Right ventricle myocardium superior (tissue), 1 donor: ENCODE measurements around the gene RTN4RL2. TPM values are rescaled to one million over a fixed set of nuclear protein-coding genes. Genes with fewer than 3 reads are reported as not detected.

Experiments used
- ATAC-seq: fragments of 200-7000 bp; cut with Tn5 transposase; one replicate; pipeline ENCODE4 v1.9.1; 2020; ENCODE audit warnings: mild to moderate bottlenecking; ENCODE audit not compliant: poor library complexity
- DNase-seq: peaks from one replicate; pipeline ENCODE4 v3.0.0-alpha.2; 2020
- intact Hi-C: fragments of 100-400 bp; cut with DNase I; formaldehyde crosslinking; loops from one replicate; pipeline ENCODE4 v1.11.2; 2022
- total RNA-seq: library from RNA; stranded (reverse); fragmentation: NEBNext Ultra II Directional; extraction: Animal tissue kit (Norgen Biotek cat#: 25700); gene quantifications from one replicate; pipeline ENCODE4 v1.2.1, GENCODE V29; 2021
- donor health status: DM: no; HTN: yes; CAD: no; lungs with severe emphysema.

The RTN4RL2 gene
- total RNA-seq, 1 donor from 2014 or later = 1.9 TPM

DNA sequence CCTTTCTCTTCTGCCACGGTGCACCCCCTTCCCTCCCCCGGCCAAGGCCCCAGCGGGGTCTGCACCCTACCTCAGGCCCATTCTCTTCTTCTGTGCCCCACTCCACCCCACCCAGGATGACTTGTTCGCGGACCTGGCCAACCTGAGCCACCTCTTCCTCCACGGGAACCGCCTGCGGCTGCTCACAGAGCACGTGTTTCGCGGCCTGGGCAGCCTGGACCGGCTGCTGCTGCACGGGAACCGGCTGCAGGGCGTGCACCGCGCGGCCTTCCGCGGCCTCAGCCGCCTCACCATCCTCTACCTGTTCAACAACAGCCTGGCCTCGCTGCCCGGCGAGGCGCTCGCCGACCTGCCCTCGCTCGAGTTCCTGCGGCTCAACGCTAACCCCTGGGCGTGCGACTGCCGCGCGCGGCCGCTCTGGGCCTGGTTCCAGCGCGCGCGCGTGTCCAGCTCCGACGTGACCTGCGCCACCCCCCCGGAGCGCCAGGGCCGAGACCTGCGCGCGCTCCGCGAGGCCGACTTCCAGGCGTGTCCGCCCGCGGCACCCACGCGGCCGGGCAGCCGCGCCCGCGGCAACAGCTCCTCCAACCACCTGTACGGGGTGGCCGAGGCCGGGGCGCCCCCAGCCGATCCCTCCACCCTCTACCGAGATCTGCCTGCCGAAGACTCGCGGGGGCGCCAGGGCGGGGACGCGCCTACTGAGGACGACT lies 15.9 kb downstream of the RTN4RL2 start:
- peak; percentile 86 for ATAC-seq
- peak; percentile 71 for DNase-seq
- intact Hi-C loops = no loop called here

DNA sequence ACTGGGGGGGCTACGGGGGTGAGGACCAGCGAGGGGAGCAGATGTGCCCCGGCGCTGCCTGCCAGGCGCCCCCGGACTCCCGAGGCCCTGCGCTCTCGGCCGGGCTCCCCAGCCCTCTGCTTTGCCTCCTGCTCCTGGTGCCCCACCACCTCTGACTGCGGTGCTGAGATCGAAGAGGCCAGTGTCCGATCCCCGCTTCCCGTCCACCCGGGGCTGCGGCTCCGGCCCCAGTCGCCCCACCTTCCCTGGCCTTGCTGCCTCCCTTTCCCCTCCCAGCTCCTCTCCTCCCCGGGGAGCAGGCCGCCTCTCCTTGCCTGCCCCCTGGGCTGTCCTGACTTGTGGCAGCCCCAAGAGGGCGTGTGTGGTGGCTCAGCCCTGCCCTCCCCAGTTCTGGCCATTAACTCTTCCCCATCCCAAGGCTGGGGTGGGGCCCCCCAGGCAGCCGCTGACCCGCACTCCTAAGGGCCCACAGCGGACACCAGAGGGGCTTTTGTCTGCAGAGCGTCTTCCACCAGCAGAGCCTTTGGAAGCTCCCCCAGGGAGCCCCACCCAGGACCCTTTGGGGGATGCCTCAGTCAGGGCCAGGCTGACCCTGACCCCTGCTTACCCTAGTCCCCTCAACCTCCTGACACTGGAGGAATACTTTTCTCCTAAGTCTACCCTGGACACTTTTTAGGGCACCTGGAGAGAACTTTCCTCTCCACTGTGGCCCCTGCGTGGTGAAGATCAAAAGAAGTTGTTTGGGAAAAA lies 16.6 kb downstream of the RTN4RL2 start:
- ATAC-seq (peak; percentile 89), DNase-seq (peak; percentile 56)
- intact Hi-C loops = no loop called here

DNA sequence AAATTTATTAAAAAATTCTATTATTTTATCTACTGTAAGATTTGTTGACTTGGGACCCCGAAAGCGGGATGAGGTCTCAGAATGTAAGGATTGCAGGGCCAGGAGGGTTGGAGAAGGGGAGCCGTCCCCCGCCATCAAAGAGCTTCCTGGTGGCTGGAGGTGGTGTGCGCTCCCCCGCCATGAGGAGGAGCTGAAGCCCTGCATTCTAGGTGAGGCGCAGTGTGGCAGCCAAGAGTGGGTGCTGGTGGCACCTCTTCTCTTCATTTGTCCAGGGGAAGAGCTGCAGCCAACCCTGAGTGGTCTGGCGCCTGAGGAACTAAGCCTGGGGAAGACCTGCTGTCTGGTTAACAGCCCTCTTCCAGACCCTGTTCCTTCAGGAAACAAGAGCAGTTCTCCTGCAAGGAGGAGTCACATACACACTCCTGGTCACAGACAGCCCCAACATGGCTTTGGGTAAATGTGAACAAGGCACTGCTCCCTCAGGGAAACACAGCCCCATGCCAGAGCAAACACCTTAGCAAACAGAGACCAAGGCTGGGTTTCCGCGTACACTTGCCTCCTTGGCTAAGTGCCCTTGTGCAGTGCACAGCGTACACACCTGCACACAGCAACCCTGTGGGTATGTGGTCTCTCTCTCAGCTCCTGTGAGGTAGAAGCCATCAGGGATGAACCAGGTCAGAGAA lies 17.3 kb downstream of the RTN4RL2 start:
- intact Hi-C loops = no loop called here
- DNase-seq (no peak), ATAC-seq (no peak)

DNA sequence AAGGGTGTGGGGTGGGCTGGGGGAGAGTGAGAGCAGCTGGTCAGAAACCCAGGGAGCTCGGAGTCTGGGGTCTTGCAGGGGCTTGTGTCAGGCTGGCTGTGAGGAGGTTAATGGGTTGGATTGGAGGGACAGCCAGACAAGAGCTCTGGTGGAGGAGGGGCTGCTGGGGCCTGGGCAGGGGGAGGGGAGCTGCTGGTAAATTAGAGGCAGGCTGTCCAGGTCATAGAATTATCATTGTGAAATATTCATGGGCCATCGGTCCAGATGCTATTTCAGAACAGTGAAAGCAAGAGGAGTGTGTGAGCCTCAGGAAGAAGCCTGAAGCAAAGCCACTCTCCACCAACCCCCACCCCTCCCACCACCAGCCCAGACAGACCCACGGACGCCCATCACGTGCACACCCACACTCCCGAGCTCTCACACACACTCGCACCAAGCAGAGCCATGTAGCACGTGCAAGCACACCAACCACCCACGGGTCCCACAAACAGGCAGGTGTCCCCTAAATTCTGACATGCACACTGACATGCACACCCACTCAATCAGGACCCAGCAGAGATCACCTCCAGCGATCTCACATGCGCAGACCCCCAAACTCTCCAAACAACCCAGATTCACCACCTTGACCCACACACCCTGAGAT lies 18.8 kb downstream of the RTN4RL2 start:
- no peak for DNase-seq
- no peak for ATAC-seq
- intact Hi-C loops = no loop called here

DNA sequence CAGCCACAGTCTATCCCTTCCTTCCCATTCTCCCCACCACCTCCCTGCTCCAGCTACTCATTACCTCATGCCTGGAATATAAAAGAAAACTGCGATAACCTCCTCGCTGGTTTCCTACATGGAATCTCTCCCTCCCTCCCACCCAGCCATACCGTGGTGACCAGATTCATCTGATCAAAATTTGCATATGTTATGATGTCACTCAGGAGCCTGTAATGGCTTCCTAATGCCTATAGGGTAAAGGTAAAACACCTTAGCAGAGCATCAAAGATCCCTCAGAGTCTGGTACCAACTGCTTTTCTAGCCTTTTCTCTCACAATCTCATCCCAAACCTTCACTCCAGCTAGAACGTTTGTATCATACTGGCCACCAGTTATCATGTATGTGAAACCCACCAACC lies 19.6 kb downstream of the RTN4RL2 start:
- ATAC-seq = no peak
- DNase-seq = no peak
- intact Hi-C loops = no loop called here

DNA sequence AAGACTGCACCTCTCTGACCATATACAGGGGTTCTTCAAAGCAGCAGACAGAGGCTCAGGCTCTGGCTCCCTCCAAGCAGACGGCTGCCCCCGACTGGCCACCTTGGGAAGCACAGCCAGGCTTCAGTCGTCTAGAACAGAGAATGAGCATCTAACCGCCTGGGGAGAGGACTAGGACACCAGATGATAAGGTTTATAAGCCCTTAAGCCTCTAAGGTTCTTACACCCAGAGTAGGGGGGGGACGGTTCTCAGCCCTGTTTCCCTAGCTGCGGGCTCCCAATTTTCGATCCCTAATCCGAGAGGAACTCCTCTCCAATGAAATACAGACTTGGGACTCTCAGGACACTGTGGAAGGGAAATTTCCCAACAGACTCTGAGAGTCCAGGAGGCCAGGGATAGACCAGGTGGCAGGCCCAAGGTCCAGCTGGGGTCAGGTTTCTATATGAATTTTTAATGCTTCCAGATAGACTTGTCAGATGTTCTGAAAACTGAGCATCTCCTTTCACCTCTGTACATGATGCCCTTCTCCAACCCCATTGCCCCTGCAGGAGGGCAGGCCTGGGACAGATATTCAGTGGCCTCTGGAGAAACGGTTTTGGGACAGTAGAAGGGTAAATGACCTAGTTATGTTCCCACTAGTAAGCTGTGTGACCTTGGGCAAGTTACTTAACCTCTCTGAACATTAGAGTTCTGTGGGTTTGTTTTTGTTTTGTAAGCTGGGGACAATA lies 20.2 kb downstream of the RTN4RL2 start:
- DNase-seq (peak; percentile 80), ATAC-seq (peak; percentile 35)
- intact Hi-C loops = no loop called here

DNA sequence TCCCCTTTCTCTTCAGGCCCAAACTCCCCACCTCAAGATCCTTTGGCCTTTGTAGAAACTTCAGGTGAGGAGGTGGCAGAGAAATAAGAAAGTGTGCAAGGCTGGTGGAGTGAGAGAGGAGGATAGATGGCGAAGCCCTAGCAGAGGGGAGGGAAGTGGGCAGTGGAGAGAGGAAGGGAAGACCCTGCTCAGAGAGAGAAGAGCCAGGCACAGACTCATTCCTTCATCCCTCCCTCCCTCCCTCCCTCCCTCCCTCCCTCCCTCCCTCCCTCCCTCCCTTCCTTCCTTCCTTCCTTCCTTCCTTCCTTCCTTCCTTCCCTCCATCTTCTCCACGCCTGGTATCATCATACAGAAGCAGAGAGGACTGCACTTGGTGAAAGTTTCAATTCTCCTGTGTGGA lies 21.0 kb downstream of the RTN4RL2 start:
- DNase-seq (no peak), ATAC-seq (no peak)
- intact Hi-C loops = no loop called here

DNA sequence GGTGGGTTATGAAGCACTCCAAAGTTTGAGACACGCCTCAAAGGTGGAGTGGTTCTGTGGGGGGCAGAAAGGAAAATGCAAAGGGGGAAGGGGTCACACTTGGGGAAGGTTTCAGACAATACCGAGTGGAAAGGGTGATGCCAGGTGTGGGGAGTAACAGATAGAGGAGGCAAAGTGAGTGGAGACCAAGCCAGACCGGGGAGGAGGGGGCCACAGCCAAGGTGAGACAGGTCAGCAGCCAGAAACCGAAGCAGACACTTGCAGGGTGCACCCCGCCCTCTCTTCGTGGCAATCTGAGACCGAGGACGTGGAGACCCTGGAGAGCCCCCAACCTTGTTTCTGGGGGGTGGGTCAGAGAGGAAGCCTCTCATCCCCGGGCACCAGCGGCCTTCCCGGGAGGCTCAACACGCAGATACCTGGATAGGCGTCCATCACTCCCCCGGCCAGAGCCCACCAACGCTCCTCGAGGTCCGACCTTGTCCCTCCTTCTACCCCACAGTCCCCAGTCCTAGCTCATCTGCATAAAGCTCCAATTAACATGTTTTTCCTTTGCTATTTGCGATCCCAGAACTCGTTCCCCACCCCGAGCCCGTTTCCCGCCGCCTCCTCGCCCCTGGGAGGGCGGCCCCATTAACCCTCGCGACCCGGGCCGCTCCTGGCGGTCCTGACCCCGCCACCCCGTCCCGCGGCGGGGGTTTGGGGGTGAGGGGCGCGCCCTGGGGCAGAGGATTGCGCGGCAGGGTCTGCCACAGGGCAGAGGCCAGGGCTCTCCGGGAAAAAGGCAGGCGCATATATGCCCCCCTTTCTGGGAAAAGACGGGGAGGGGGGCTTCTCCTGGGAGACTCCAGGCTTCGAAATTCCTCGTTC lies 21.8 kb downstream of the RTN4RL2 start:
- intact Hi-C loops = no loop called here
- DNase-seq (no peak), ATAC-seq (no peak)

DNA sequence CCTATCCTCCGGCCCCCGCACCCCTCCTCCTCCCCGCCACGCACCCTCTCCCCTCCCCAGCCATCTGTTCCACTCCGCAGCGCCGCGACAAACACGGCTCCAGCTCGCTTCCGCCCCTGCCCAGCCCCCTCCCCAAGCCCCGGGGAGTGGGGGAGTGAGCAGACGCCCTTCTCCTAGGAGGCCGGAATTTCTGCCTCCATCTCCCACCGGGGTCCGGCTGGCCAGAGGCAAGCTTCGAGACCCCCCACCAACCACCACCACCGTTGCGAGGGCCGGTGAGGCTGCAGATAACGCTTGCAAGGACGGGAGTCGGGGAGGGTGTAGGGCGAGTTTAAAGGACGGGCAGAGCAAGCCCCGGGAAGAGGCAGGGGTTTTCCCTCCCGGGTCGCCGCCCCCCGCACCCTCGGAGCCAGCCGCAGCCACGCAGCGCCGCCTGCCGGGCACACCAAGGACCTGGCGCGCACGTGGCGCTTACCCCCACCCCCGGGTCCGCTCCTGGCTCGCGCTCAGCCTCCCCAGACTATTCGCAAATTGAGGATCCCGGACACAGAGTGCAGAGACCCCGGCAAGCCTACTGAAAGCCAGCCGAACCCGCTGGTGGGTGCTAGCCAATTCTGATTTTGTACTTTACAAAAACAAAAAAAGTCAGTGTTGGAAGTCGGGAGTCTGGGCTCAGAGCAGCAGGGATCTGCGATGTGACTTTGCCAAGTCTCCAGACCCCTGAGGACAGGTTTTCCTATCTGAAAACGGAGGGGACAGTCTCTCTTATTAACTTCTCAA lies 22.6 kb downstream of the RTN4RL2 start:
- ATAC-seq (peak; percentile 77), DNase-seq (peak; percentile 66)
- intact Hi-C loops = no loop called here

DNA sequence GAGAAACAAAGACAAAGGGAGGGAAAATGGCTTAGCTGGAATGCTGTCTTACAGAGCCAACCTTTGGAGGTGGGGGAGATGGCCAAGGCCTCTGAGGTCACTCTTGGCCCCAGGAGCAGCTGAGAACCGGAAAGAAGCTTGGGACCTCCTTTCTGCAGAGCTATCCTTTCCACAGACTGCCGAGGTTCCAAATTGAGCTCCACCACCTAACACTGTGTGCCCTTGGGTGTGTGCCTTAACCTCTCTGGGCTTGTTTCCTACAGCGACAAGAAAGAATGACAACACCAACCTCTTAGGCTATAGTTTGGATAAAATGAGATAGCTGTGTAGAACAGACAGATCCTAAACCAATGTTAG lies 23.2 kb downstream of the RTN4RL2 start:
- DNase-seq (no peak), ATAC-seq (no peak)
- intact Hi-C loops = no loop called here

DNA sequence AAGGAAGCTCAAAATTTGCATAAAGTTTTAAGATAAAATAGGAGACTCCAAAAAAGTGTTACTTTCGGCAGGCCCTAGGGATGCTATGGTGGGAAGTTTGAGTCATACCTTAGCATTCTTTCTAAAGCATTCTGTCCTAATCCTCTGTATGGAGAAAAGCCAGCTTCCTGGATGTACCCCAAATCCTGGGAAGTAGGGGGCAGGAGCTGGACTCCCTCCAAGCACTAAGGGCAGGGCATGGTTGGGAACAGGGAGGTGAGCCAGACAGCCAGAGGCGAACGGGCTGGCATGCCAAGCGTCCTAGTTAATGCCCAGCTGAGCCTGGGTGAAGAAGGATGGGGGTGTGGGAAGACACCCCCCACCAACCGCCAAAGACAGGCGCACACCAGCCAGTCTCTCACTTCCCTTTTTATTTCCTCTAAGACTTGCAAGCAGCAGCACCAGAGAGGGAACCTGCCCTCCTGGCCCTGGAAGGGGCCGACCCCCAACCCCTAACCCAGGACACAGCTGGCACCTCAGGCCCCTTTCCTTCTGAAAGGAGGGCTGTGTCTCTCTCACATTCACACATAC lies 23.9 kb downstream of the RTN4RL2 start:
- intact Hi-C loops = no loop called here
- no peak for DNase-seq
- no peak for ATAC-seq

DNA sequence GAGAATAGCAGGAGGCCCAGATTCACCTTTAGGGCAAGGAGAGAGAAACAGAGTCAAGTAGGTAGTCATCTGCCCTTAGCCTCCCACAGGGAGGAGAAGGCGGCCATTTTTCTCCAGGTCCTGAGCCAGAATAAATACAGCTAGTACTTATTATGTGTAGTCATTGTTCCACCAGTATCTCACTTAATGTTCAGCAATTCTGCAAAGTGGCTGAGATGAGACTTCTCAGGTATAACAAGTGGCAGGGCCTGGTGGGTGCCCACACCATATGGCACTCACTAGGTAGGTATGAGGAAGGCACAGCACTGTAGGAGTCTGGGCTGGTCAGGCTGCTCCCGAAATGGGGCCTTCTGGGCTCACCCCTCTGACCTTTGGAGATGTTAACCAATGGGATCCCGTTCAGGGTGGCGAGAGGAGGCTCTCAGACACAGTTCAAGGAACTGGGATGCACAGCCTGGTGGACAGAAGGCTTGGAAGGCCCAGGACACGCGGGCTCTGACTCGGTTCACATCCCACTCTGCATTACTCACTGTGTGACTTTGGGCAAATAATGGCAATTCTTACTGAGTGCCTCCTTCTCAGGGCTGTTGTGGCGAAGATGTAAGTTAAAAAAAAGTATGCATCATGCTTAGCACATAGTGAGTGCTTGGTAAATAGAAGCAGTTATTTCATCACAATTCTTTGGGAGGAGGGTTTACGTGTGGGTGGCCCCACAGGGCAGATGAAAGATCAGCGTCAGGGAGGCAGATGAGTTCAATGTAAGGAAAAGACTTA lies 25.1 kb downstream of the RTN4RL2 start:
- intact Hi-C loops = no loop called here
- ATAC-seq (no peak), DNase-seq (no peak)

DNA sequence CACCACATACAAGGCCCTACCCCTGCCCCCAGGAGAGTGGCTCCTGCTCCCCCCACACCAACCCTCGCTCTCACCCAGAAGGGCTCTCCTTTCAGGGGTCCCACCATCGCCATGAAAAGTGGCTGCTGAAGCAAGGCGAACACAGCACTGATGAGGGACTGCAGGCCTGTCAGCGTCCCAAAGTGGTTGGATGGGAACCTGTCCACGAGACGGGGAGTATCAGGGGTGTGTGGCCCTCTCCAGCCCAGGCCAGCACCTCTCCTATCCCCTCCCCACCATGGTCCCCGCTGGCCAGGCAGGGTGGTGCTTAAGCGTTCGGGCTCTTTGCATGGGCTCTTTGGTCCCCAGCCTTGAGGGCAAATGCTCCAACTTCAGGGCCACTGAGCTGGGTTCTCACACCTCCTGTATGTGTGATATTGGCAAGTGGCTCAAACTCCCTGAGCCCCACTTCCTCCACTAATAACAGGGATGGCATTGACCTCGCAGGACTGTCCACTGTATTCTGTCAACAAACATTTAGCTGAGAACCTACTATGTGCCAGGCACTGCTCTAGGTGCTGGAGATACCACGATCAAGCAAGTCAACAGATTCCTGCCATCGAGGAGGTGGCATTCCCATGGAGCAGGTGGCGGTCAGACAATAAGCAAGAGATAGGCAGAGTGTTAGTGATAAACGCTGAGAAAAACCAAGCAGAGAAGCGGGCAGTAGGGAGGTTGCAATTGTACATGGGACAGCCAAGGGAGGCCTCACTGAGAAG lies 26.9 kb downstream of the RTN4RL2 start:
- ATAC-seq (no peak), DNase-seq (no peak)
- intact Hi-C loops = no loop called here

DNA sequence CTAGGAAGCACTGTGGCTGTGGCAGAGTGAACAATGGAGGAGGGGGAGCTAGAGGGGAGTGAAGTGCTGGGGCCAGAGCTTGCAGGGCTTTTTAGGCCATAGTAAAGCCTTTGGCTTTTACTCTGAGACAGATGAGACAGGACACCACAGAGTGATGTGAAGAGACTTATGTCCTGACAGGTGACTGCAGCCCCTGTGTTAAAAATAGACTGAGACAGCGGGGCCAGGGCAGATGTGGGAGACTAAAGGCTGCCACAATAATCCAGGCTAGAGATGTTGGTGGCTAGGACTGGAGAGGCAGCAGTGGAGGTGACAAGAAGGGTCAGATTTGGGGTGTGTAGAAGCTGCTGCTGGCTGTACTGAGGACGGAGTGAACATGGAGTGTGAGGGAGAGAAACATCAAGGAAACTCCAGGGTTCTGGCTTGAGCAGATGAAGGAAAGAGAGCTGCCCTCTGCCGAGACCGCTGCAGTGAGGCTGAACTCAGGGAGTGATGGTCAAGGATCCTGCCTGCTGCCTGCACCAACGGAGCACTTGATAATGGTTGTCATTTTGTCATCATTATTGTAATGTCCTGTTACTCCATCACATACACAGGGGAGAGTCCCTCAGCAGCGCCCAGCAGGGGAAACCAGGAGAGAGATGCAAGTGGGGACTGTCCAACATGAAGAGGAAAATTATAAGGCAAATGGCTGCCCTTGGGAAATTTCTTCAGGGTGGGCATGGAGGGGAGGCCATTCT lies 27.8 kb downstream of the RTN4RL2 start:
- intact Hi-C loops = no loop called here
- ATAC-seq (no peak), DNase-seq (no peak)
